ENCODE data around the gene NBPF20.
A peak's percentile ranks its signal among the peaks of the same experiment; 100 is the strongest.
"Not testable (repeated sequence)": the region's sequence is repeated elsewhere in the genome, so short reads cannot be mapped to it uniquely, and the experiment has no call there.

Gene NBPF20
- total RNA-seq: 5.5 to 9.5 (median 9.4) reads per million in 3 experiments

GRCh38 chr1:145425436-145426029, at the start of gene NBPF20:
Gene NBPF20 (minus strand): TSS chr1:145425603. CDS start chr1:145405272, 20,331 bp downstream.
- peak; percentile 71 for DNase-seq

DNA sequence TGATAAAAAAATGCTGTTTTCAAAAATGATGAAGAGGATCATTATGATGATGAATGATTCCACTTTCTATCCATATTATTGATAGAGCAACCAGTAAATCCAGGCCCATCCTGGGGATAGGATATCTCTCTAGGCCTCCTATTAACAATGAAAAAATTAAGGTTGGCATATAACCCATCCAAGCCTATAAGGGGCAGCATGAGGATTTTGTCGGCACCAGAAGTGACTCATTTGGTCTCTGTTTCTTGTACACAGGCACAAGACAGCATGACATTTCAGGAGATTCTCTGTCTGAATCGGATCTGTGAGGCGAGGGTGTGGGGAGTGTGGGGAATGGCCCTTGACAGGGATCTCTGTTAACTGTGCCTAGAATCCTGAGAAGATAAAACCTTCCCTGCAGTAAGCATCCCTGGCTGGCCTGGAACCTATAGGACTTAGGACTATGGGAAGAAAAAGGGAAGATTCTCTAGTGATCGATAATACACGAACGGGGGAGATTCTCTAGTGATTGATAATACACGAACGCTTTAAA, 49.5 kb upstream of the NBPF20 start:
- not testable (repeated sequence) for DNase-seq

- DNase-seq: not testable (repeated sequence)
Observed at GRCh38 chr1:145472731-145473130, 47.3 kb upstream of the NBPF20 start.

DNA sequence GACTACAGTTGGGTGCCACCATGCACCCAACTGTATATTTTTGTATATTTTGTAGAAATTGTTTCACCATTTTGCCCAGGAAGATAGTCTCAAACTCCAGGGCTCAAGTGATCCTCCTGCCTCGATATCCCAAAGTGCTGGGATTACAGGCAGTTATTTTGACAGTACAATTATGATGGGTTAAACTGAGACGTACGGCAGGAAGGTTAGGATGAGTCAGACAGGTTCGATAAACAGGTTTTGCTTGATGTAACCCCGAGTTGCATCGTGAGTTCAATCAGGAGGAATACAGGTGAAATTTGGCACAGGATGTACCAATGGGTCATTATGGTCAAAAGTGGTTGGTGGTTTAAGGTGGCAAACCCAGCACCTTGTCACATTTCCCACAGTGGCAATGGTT, 46.0 kb upstream of the NBPF20 start:
- DNase-seq: not testable (repeated sequence)

DNA sequence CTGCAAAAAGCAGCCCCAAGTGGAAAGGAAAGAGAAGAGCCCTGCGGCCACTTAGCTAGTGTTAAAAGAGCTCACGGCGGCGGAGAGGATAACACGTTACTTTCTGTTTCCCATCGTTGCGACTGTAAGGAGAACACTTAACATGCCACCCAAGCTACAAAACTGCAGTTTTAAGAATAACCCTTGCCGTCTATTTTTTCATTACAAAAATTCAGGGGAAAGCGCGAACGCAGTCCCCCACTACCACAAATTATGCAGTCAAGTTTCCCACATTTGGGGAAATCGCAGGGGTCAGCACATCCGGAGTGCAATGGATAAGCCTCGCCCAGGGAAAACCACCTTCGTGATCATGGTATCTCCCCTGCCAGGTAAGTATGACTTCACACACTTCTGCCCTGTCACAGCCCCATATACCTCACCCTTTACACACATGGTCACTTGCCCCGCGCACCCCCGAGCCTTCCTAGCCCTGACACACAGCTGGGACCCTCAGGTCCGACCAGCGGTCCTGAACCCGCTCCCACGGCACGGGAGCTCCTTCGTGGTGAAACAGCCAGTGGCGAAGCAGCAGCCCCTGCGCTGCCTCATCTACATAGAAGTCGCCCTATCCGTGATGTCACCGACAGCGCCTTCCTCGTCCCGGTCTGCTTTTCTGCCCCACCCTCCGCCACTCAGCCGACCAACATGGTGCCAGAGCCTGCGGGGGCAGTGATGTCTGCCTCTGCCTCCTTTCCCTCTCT, 40.2 kb upstream of the NBPF20 start:
- DNase-seq: peak; percentile 87

GRCh38 chr1:145464708-145465336, 39.4 kb upstream of the NBPF20 start:
- DNase-seq: not testable (repeated sequence)

DNA sequence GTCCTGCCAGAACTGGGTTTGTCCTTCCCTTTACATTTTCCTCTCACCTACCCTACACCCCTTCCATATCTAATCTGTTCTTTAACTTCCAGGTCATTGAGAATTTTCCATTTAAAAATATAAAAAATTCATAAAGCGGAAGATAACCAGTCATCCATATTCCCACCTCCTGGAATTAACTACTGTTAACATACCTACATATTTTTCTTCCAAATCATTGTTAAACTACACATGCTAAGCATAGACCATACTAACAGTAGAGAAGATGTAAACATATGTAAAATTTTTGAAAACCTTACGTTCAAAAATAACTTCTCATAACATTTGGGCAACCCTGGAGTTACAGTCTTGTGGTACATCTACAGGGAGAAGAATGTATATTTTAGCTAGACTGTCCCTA, 38.6 kb upstream of the NBPF20 start:
- DNase-seq: not testable (repeated sequence)

- not testable (repeated sequence) for DNase-seq
Observed at GRCh38 chr1:145460684-145461083, 35.3 kb upstream of the NBPF20 start.

GRCh38 chr1:145460048-145460447, 34.6 kb upstream of the NBPF20 start:
- not testable (repeated sequence) for DNase-seq

- DNase-seq: not testable (repeated sequence)
Observed at GRCh38 chr1:145459591-145459990, 34.2 kb upstream of the NBPF20 start.

DNA sequence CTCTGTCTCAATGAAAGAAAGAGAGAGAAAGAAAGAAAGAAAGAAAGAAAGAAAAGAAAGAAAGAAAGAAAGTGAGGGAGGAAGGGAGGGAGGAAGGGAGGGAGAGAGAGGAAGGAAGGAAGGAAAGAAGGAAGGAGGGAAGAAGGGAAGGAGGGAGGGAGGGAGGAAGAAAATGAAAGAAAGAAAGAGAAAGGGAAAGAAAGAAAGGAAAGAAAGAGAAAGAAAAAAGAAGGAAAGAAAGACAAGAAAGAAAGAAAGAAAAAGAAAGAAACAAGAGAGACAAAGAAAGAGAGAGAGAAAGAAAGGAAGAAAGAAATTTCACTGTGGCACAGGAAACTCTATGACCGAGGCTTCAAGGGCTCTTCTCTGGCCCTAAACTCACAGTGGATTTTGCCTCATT, 33.7 kb upstream of the NBPF20 start:
- not testable (repeated sequence) for DNase-seq

DNA sequence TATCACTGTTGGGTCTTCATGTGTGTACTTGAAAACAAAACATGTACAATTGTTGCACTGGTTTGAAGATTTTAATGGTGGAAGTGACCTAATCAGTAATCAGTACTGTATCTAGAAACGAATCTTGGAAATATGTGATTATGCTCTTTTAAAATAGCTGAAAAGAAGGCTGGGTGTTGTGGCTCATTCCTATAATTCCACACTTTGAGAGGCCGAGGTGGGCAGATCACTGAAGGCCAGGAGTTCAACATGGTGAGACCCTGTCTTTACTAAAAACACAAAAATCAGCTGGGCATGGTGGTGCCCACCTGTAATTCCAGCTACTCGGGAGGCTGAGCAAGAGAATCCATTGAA, 29.4 kb upstream of the NBPF20 start:
- not testable (repeated sequence) for DNase-seq

- DNase-seq: not testable (repeated sequence)
Observed at GRCh38 chr1:145453873-145454823, 28.7 kb upstream of the NBPF20 start.

DNA sequence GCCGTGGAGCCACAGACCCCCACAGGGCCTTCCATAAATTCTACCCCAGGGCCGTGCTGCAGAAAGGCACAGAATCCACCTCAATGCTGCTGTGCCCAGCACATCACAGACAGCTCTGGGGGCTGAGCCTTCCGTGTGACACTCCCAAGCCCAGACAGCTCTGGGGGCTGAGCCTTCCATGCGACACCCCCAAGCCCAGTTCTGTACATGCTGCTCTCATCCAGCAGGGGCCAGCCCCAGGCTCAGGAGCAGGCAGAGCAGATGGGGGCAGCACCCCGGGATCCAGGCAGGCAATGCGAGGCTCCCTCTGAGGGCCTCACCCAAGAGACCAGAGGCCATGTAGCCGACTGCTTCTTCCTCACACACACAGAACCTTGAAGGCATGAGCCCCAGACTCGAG, 27.1 kb upstream of the NBPF20 start:
- not testable (repeated sequence) for DNase-seq

DNA sequence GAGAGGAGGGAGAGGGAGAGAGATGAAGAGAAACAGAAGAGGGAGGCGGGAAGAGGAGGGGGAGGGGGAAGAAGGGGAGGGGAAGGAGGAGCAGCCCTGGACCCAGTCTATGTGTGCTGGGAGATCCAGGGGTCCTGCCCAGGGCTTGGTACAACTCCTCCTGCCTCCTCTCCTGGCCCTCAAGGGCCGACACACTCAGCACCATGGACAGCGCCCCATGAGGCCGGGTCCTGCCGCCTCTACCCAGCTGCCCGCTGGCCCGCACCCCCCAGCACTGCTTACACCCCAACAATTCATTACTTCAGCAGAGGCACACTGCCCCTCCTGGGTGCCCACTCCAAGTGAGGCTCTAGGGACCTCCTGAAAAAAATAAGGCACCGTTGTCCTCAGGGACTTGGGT, 26.5 kb upstream of the NBPF20 start:
- DNase-seq: not testable (repeated sequence)

DNA sequence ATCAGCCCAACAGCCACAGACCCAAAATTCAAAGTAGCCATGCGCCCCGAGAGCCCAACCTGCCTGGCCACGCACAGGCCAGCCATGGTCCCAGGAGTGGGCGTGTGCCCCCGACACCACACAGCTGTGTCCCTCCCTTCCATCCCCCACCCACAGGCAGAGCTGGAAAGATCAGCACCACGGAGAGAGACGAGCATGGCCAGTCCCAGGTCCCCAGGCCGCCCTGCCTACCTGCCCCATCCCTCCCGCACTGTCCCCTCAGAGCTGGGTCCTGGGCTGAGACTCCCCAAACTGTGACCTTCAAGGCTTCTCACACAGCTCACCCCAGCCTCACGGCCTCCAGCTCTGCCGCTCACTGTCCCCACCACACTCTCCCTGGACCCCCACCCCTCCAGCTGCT, 19.8 kb upstream of the NBPF20 start:
- DNase-seq: not testable (repeated sequence)

DNA sequence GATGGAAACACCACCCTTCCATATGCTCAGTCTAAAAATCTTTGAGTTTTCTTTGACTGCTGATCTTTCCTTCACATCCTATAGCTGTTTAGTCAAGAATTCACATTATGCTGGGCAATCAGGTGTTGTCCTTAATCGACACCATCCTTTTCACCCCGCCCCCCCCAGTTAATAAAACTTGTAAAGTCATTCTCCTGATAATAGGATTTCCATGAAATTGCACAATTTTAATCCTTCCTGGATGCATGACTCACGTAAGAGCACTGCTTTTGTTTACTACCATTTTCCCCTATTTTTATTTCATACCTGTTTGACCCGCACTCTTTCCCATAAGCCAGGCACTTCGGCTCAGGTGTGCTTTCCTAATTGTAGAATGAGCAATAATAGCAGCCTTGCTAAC, 16.9 kb upstream of the NBPF20 start:
- DNase-seq: not testable (repeated sequence)

DNA sequence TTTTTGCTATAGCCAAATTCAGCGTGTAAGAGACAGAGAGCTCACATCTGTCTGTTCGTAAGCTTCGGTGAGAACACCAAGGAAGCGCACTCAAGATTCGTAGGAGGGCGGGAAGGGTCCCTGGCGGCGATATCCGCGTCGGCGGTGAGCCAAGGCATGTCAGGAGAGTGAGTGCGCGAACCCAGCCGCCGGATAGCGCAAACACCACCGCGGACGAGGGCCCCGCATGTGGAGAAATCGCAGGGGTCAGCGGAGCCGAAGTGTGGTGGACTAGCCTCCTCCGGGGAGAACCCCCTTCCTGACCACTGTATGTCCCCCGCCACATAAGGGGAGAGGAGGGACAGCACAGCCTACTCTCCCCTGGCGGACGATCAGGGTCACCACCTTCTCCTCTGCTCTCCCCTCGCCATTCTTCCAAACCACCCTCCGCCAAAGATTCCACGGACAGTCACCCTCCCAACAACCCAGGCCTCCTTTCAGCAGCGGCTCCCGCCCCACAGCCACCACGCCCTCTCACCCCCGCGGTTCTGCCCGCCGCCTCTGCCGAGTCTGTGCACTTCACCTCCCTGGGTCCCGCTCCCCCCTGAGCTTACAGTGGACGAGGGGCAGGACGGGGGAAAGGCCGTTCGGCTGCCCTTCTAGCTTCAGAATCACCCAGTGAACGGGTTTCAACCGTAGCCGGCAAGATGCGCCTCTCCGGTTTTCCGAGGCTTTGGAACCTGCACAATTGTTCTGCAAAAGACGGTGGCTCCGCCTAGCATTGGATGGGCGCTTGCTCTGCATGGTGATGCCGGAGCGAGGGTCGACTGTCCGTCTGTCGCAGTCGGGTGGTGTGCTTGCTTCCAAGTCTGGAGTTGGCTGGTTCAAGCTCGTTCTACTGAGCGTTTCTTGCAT, 6.2 kb upstream of the NBPF20 start:
- DNase-seq: not testable (repeated sequence)

DNA sequence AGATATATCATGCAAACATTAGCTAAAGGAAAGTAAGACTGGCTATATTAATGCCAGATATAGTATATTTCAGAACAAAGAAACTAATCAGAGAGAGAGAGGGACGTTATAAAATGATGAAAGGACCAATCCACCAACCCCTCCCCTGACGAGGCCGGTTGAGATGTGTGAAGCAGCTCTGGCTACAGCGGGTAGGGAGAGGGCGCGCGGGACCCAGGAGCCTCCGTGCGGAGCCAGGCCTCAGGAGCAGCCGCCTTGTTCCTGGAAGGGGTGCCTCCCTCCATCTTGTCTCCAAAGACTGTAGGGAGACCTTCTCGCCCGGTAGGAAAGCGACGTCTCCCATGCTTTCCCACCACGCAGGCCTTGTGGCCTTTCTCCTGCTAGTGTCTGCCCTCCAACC, 5.4 kb upstream of the NBPF20 start:
- DNase-seq: not testable (repeated sequence)

GRCh38 chr1:145429329-145429728, 3.9 kb upstream of the NBPF20 start:
- not testable (repeated sequence) for DNase-seq

Measured in central memory CD4-positive, alpha-beta T cell (primary cell).